HG02610 (cell line): ENCODE measurements around the gene SNF8.

ENCODE experiments used
- ATAC-seq: cut with Tn5 transposase; IDR thresholded peaks from one replicate; pipeline ENCODE4 v1.9.1; 2021; ENCODE audit warnings: mild to moderate bottlenecking, moderate library complexity; ENCODE audit not compliant: unreplicated experiment

The SNF8 gene

DNA sequence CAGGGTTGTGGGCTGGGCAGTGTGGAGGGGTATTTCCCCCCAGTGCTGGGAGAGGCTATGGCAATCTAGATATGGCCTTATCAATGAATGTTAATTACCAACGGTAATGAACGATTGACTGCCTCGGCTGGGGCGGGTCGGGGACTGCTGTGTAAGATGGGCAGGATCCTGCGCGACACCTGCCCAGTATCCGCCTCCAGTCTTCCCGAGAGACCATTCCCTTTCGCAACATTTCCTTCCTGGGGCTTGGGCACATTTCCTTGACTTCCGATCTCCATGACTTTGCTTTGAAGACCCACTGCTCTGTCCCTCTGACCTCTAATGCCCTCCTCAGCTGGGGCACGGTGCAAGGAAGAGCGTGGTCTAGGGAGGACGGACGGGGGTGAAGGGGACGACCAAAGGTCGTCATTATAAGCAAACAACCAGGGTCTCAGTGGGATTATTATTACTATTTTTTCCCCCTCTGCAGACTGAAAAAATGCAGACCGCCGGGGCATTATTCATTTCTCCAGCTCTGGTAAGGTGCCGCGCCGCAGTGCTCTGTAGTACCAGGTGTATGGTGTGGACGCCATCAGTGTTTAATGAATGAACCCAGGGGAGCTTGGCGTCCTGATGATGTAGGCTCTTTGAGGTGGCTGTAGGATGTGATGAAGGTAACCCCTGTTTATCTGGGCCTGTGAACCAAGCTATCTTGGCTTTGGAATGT is 51.5 kb downstream of the SNF8 start:
- no peak for ATAC-seq

DNA sequence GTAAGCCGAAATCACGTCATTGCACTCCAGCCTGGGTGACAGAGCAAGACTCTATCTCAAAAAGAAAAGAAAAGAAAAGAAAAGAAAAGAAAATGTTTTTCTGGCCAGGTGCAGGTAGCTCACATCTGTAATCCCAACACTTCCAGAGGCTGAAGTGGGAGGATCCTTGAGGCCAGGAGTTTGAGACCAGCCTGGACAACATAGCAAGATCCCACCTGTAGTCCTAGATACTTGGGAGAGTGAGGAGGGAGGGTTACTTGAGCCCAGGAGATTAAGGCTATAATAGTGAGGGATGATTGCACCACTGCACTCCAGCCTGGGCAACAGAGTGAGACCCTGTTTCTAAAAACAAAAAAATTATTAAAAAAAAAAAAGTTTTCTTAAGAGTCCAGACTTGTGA is 54.6 kb downstream of the SNF8 start:
- no peak for ATAC-seq

DNA sequence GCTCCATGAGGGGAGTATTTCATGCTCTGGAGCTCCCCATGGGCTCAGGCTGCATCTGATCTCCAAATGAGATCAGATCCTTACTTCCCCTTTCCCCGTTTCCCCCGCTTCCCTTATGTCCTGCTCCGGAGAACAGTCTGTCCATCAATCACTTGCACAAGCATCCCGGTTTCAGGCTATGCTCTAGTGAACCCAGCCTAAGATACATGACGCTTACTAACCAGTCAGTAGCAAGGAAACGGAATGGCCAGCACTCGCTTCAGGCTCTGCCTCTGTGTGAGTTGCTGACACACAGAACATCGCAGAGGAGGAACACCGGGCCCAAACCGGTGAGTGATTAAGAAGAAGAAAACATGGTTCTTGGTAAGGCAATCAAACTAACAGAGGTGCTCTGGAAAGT is 61.5 kb downstream of the SNF8 start:
- ATAC-seq, result no peak

DNA sequence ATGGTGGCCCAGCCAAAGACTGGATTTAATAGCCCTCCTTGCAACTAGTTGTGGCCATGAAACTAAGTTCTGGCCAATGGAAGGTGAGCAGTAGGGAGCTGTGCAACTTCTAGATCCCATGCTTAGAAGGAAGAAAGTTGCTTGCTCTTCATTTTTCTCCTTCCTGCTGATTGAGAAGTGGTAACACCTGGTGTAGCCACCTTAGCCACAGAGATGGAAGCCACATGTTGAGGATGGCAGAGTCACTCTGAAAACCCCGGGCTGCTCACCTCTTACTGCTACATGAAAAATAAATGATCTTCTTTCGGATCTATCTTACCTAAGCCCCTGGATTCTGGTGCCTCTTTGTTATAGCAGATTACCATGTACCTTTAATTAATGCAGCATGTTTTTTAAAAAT is 62.4 kb downstream of the SNF8 start:
- ATAC-seq, result no peak
